HCT116 (cell line): Measurements from ENCODE around the gene RIN3. TPM values are rescaled to one million over a fixed set of nuclear protein-coding genes. Genes with fewer than 3 reads are reported as not detected.

Experiments
- ATAC-seq: fragments of 200-7000 bp; cut with Tn5 transposase; 2 replicates; pipeline ENCODE4 v1.9.1; 2020; ENCODE audit warnings: mild to moderate bottlenecking, moderate library complexity
- BruUV-seq: library from RNA; stranded (reverse); fragments of 400-500 nt; replicated peaks from 2 replicates; lab custom pipeline; 2021; lab: Mats Ljungman, UMichigan
- CTCF ChIA-PET: fragments of 300-600 bp; sonication (Branson Sonifier 250); formaldehyde crosslinking; loops from one replicate; lab custom pipeline; 2021; ENCODE audit warnings: antibody characterized with exemption; lab: Charles Lee
- POLR2A ChIA-PET: fragments of 300-600, 350-600 bp; sonication (Branson Sonifier 250); formaldehyde crosslinking; loops from one replicate; lab custom pipeline; 2021; ENCODE audit warnings: antibody characterized with exemption; lab: Charles Lee
- RAD21 ChIA-PET, 2 experiments: fragments of 300-600 bp; sonication (Branson Sonifier 250); formaldehyde crosslinking; loops; one replicate each; lab custom pipeline; 2023; ENCODE audit warnings: low total read pairs in 2 of 2; ENCODE audit not compliant: uncharacterized antibody in 2 of 2, unreplicated experiment in 2 of 2, low non-redundant PET in 1 of 2; lab: Charles Lee
- DNase-seq: peaks from one replicate; pipeline ENCODE4 v3.0.0-alpha.2; 2010; ENCODE audit warnings: low read depth, low spot score
- H2AFZ ChIP-seq: fragments of 200-600 bp; shearing (Covaris generic), sonication (generic); 2 replicates; pipeline ENCODE4 v1.6.1; 2017; ENCODE audit warnings: low read depth, mixed run types, mixed read lengths, antibody characterized with exemption, low read length; ENCODE audit not compliant: poor library complexity, severe bottlenecking
- H3K27ac ChIP-seq: 2 replicates; pipeline ENCODE4 v1.5.1; 2012; ENCODE audit warnings: low read depth, low read length
- H3K27me3 ChIP-seq: fragments of 200-600 bp; sonication (generic); 2 replicates; pipeline ENCODE4 v1.6.1; 2016; ENCODE audit warnings: mixed run types, low read length, mixed read lengths; ENCODE audit not compliant: insufficient read depth
- H3K36me3 ChIP-seq, 2 experiments: fragments of 200-500 bp in 1 of 2; fragments of 200-600 bp in 1 of 2; sonication (Bioruptor generic) in 1 of 2; sonication (generic) in 1 of 2; 2 replicates each; pipeline versions ENCODE4 v1.5.1 to v1.6.1; 2014 to 2016; ENCODE audit warnings: low read length in 2 of 2, inconsistent platforms in 1 of 2, mixed read lengths in 1 of 2, mixed run types in 1 of 2; ENCODE audit not compliant: insufficient read depth in 2 of 2, control insufficient read depth in 1 of 2
- H3K4me1 ChIP-seq, 2 experiments: fragments of 200-600 bp in 1 of 2; sonication (generic) in 1 of 2; 2 replicates each; pipeline versions ENCODE4 v1.5.1 to v1.6.1; 2012 to 2017; ENCODE audit warnings: low read length in 2 of 2, inconsistent platforms in 1 of 2, mild to moderate bottlenecking in 1 of 2, mixed read lengths in 1 of 2, mixed run types in 1 of 2, moderate library complexity in 1 of 2; ENCODE audit not compliant: insufficient read depth in 2 of 2, control insufficient read depth in 1 of 2
- H3K4me2 ChIP-seq: fragments of 200-600 bp; sonication (generic); 2 replicates; pipeline ENCODE4 v1.6.1; 2017; ENCODE audit warnings: mixed run types, low read length, mixed read lengths
- H3K4me3 ChIP-seq, 2 experiments: fragments of 200-600 bp in 1 of 2; sonication (generic) in 1 of 2; replicated peaks in 1 of 2; 2 replicates each; pipeline ENCODE4 v1.5.1; 2011 to 2016; ENCODE audit warnings: low read length in 2 of 2, control low read depth in 1 of 2, low read depth in 1 of 2, mild to moderate bottlenecking in 1 of 2, mixed read lengths in 1 of 2, mixed run types in 1 of 2
- H3K79me2 ChIP-seq: fragments of 200-600 bp; sonication (generic); 2 replicates; pipeline ENCODE4 v1.6.1; 2017; ENCODE audit warnings: mild to moderate bottlenecking, mixed run types, low read length, moderate library complexity, mixed read lengths; ENCODE audit not compliant: insufficient read depth
- H3K9ac ChIP-seq: fragments of 200-600 bp; sonication (generic); 2 replicates; pipeline ENCODE4 v1.6.1; 2016; ENCODE audit warnings: low read length, mixed read lengths
- H3K9me2 ChIP-seq: fragments of 200-600 bp; sonication (generic), shearing (Covaris generic); 2 replicates; pipeline ENCODE4 v1.6.1; 2017; ENCODE audit warnings: mixed run types, mild to moderate bottlenecking, moderate library complexity; ENCODE audit not compliant: insufficient read depth
- H3K9me3 ChIP-seq, 2 experiments: fragments of 200-500 bp in 1 of 2; fragments of 200-600 bp in 1 of 2; sonication (Bioruptor generic) in 1 of 2; sonication (generic) in 1 of 2; 2 replicates each; pipeline ENCODE4 v1.6.1; 2014 to 2017; ENCODE audit warnings: low read length in 2 of 2, mixed read lengths in 2 of 2, inconsistent platforms in 1 of 2, low read depth in 1 of 2, mild to moderate bottlenecking in 1 of 2, mixed run types in 1 of 2, moderate library complexity in 1 of 2; ENCODE audit not compliant: control insufficient read depth in 1 of 2, insufficient read depth in 1 of 2
- H4K20me1 ChIP-seq: fragments of 200-600 bp; sonication (generic), shearing (Covaris generic); 2 replicates; pipeline ENCODE4 v1.6.1; 2017; ENCODE audit warnings: mixed run types, mild to moderate bottlenecking, moderate library complexity; ENCODE audit not compliant: insufficient read depth
- CBX3 ChIP-seq: IDR thresholded peaks from 2 replicates; pipeline ENCODE4 v1.6.1; 2012; ENCODE audit warnings: low read depth
- EGR1 ChIP-seq: IDR thresholded peaks from 2 replicates; pipeline ENCODE4 v1.6.1; 2012; ENCODE audit warnings: low read depth
- ELF1 ChIP-seq: IDR thresholded peaks from 2 replicates; pipeline ENCODE4 v1.6.1; 2012; ENCODE audit warnings: low read depth, borderline replicate concordance
- EZH2phosphoT487 ChIP-seq: fragments of 200-600 bp; IDR thresholded peaks from 2 replicates; pipeline ENCODE4 v1.6.1; 2018; ENCODE audit warnings: antibody characterized with exemption, borderline replicate concordance
- FOSL1 ChIP-seq: IDR thresholded peaks from 2 replicates; pipeline ENCODE4 v1.6.1; 2012; ENCODE audit warnings: low read depth
- JUND ChIP-seq: IDR thresholded peaks from 2 replicates; pipeline ENCODE4 v1.6.1; 2012
- POLR2AphosphoS5 ChIP-seq: IDR thresholded peaks from 2 replicates; pipeline ENCODE4 v1.6.1; 2011; ENCODE audit warnings: mild to moderate bottlenecking, low read depth, low read length, moderate library complexity
- REST ChIP-seq: IDR thresholded peaks from 2 replicates; pipeline ENCODE4 v1.6.1; 2012; ENCODE audit warnings: low read depth
- SIN3A ChIP-seq: IDR thresholded peaks from 2 replicates; pipeline ENCODE4 v1.6.1; 2012; ENCODE audit warnings: low read depth
- SP1 ChIP-seq: IDR thresholded peaks from 2 replicates; pipeline ENCODE4 v1.6.1; 2012; ENCODE audit warnings: low read depth
- SRF ChIP-seq: IDR thresholded peaks from 2 replicates; pipeline ENCODE4 v1.6.1; 2012; ENCODE audit warnings: low read depth
- TCF7L2 ChIP-seq: IDR thresholded peaks from 2 replicates; pipeline ENCODE4 v1.7.0; 2011; ENCODE audit warnings: borderline replicate concordance, inconsistent platforms; ENCODE audit not compliant: insufficient read depth, insufficient read length; ENCODE audit errors: extremely low read depth
- intact Hi-C: fragments of 100-400 bp; cut with micrococcal nuclease; formaldehyde crosslinking; loops from 2 replicates; pipeline ENCODE4 v1.10.0; 2022
- total RNA-seq: library from RNA; stranded (reverse); gene quantifications from one replicate; pipeline ENCODE4 v1.2.1, GENCODE V29; 2021; ENCODE audit not compliant: unreplicated experiment
- TF ChIP-seq, protein P1 (sequence below): IDR thresholded peaks from 2 replicates; pipeline ENCODE4 v1.6.1; 2012
- TF ChIP-seq, protein P2 (sequence below): IDR thresholded peaks from 2 replicates; pipeline ENCODE4 v1.6.1; 2012

Gene RIN3
- total RNA-seq, 1 experiment from 2014 or later: 22.2 TPM

DNA sequence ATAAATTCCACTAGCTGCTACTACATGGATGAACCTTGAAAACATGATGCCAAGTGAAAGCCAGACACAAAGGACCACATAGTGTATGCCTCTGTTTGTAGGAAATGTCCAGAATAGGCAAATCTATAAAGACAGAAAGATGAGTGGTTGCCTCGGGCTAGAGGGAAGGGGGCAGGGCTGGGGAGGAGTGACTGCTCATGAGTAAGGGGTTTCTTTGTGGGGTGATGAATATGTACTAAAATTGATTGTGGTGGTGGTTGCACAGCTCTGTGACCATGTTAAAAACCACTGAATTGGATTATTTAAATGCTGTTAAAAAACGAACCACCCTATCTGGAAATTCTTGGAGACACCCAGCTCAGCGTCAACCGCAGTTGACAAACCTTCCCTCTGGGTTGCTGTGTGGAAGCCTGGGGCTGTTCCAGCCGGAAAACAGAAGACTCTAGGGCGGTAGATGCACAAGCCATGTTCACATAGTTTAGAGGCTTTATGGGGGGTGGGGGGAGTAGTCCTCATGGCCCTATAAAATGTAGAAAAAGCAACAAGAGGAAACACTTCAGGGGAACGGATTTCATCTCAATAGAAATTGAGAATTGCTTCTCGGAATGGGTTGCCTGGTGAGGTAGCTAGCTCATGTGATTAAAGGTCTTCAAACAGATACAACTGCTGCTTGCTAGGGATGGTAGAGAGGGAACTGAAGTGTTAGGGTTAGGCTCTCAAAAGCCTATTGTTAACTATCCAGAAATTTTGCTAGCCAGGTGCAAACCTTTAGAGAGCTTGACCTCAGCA, 29.4 kb downstream of the RIN3 start:
- Histone ChIP-seq H3K9ac (no peak overlapping the region), H2AFZ (no peak overlapping the region), H3K36me3 (no peaks in the 10 kb centered on the region), H3K4me3 (no peak overlapping the region), H4K20me1 (no peaks in the 10 kb centered on the region), H3K9me2 (no peaks in the 10 kb centered on the region), H3K27ac (no peak overlapping the region), H3K4me1 (peaks cover 16 to 32% of the 10 kb centered on the region in 2 experiments), H3K4me2 (no peak overlapping the region), H3K27me3 (no peaks in the 10 kb centered on the region), H3K9me3 (no peaks in the 10 kb centered on the region), H3K79me2 (peaks cover 7% of the 10 kb centered on the region; the same call in 1 of the 2 replicates)
- CTCF ChIA-PET: no interaction called here
- POLR2A ChIA-PET: no interaction called here
- no peak for ATAC-seq
- DNase-seq: no peak
- BruUV-seq: no TSS peak
- RAD21 ChIA-PET: no interaction called here
- intact Hi-C loops: no loop called here
- TF ChIP-seq CBX3 (no peak), SIN3A (no peak), EZH2phosphoT487 (no peak), FOSL1 (no peak), POLR2AphosphoS5 (no peak), EGR1 (no peak), REST (no peak), ELF1 (no peak), JUND (no peak), SP1 (no peak), TCF7L2 (no peak), SRF (no peak)
- TF ChIP-seq, protein P1, sequence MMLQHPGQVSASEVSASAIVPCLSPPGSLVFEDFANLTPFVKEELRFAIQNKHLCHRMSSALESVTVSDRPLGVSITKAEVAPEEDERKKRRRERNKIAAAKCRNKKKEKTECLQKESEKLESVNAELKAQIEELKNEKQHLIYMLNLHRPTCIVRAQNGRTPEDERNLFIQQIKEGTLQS: no peak
- TF ChIP-seq, protein P2, sequence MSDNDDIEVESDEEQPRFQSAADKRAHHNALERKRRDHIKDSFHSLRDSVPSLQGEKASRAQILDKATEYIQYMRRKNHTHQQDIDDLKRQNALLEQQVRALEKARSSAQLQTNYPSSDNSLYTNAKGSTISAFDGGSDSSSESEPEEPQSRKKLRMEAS: no peak
